ENCODE measurements around the gene RINL.
"Not testable (repeated sequence)": the region's sequence is repeated elsewhere in the genome, so short reads cannot be mapped to it uniquely, and the experiment has no call there.

The RINL gene

GRCh38 chr19:38873400-38873799, 4.7 kb downstream of the RINL start:
- not testable (repeated sequence) for DNase-seq

DNA sequence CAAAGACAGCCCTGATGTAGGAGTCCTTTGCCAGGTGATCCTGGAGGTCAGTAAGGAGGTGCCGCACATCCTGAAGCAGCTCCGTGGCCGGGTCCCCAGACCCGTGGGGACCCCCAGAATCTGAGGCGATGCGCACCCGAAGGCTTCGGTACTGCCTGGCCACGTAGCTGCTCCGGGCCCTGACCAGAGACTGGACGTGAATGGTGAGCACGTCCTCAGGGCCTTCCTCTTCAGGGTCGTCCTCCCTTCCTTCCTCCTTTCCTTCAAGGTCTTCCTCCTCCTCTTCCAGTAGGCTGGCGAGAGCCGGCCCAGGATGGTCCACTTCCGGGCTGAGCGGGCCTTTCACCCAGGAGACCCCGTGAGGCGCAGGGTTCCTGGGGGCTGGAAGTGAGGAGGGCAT, 7.5 kb downstream of the RINL start:
- no peak for DNase-seq

GRCh38 chr19:38869836-38870607, 8.1 kb downstream of the RINL start:
- peak; percentile 90 for DNase-seq

DNA sequence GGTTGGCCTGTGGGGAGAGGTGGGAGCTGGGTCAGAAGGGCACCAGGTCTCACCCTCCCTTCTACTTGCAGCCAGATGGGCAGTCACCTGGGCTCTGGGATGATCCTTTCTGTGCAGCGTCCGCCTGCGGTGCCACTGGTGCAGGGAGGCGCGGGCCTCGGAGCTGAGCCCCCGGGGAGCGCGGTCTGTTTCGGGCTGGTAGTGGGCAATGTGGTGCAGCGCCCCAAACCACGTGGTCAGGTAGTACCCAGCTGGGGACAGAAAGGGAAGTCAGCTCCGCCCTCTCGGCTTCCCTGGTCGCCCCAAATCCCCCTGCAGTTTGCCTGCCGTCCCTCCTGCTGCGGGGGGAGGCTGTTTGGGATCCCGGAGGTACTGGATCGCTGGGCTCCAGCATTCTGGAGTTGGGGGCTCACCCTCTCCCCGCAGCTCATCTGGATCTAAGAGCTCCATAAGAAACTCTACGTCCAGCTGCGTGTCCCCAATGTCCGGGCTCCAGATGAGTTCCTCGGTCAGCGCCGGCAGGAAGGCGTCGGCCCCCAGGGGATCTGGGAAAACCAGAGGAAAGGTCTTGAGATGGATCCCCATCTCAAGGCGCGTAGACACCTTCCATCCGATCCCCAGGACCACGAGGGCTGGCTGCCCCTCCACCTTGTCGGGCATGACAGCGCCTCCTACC, 8.8 kb downstream of the RINL start:
- peak; percentile 6 for DNase-seq

DNA sequence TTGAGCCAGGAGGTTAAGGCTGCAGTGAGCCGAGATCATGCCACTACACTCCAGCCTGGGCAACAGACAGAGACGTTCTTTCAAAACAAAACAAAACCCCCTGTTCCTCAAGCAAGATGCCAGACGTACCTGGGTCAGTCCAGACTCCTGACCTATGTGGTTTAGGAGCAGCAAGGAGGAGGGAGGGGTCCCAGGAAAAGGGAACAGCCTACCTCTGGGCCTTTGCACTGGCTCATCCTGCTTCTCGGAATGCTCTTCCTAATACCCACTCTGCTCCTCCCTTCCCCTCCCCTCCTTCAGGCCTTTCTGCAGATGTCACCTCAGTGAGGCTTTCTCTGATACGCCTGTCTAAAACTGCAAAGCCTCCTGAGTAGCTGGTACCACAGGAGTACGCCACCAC, 9.5 kb downstream of the RINL start:
- no peak for DNase-seq

- no peak for DNase-seq
Observed at GRCh38 chr19:38867171-38867780, 10.8 kb downstream of the RINL start.

- DNase-seq = no peak
Observed at GRCh38 chr19:38862321-38863059, 15.6 kb downstream of the RINL start.

DNA sequence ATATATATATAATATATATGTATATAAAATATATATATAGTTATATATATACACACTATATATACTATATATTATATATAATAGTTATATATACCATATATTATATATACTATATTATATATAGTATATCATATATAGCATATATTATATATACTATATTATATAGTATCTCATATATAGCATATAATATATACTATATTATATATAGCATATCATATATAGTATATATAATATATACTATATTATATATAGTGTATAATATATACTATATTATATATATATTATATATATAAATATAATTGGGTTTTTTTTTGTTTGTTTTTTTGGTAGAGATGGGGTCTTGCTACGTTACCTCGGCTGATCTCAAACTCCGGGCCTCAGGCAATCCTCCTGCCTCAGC, 16.7 kb downstream of the RINL start:
- DNase-seq = no peak

GRCh38 chr19:38859631-38860204, 18.4 kb downstream of the RINL start:
- DNase-seq = not testable (repeated sequence)

DNA sequence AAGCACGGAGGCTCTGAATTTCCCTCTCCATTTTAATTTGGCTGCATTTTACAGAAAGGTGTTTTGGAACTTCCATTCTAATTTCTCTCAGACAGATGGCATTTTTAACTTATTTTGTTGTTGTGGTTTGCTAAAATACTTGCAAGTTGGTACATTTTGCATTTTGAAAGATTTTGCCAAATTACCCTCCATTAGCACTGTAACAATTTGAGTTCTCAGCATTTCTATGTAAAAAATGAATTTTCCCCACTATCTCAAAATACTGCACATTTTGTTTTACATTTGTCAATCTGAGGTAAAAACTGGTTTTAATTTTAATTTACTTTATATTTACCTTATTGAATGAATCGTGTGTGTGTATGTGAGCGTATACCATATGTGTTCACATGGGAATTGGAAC, 21.3 kb downstream of the RINL start:
- DNase-seq = no peak

DNA sequence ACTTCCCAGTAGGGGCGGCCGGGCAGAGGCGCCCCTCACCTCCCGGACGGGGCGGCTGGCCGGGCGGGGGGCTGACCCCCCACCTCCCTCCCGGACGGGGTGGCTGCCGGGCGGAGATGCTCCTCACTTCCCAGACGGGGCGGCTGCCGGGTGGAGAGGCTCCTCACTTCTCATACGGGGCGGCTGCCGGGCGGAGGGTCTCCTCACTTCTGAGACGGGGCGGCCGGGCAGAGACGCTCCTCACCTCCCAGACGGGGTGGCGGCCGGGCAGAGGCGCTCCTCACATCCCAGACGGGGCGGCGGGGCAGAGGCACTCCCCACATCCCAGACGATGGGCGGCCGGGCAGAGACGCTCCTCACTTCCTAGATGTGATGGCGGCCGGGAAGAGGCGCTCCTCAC, 22.3 kb downstream of the RINL start:
- not testable (repeated sequence) for DNase-seq

DNA sequence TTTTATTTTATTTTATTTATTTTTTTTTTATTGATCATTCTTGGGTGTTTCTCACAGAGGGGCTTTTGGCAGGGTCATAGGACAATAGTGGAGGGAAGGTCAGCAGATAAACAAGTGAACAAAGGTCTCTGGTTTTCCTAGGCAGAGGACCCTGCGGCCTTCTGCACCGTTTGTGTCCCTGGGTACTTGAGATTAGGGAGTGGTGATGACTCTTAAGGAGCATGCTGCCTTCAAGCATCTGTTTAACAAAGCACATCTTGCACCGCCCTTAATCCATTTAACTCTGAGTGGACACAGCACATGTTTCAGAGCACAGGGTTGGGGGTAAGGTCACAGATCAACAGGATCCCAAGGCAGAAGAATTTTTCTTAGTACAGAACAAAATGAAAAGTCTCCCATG, 23.1 kb downstream of the RINL start:
- not testable (repeated sequence) for DNase-seq

DNA sequence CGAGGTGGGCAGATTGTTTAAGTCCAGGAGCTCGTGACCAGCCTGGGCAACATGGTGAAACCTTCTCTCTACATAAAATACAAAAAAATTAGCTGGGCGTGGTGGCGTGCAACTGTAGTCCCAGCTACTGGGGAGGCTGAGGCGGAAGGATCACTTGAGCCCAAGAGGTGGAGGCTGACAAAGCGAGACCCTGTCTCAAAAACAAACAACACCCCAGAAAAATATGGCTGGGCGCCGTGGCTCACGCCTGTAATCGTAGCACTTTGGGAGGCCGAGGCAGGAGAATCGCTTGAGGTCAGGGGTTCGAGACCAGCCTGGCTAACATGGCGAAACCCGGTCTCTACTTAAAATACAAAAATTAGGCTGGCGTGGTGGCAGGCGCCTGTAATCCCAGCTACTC, 24.9 kb downstream of the RINL start:
- DNase-seq = no peak

DNA sequence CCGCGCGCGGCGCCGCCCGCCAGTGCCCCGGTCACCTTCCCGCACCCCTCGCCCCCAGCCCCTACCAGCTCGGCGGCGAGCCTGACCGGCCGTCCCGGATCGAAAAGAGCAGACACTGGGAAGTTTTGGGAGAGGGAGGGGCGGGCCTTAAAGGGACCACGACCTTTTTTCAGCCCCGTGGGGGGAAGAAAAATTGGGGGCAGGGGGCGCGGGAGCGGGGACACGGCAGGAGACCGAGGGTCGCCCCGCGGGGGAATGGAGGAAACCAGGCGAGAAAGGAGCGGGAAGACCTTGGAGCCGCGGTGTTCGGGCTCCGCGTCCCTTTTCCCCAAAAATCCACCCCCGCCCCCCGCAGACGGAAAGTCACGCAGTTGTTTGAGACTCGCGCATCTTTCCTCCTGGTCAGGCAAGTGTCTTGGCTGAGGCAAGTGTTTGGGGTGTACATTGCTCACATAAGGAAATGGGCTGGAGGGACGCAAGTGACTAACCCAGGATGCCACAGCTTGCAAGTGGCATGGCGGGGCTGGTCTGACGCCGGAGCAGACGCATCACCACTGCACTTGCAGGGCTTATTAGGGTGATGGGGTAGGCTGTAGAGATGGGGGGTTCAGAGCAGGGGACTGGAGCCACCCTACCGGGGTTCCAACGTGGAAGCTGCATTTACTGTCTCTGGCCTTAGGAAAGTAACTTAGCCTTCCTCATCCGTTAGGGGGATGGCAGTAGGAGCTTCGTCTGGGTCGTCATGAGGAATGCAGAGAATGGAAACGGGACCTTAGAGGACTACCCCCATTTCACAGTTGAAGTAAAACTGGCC, 25.6 kb downstream of the RINL start:
- DNase-seq = peak; percentile 64

GRCh38 chr19:38851622-38852230, 26.3 kb downstream of the RINL start:
- peak; percentile 88 for DNase-seq

DNA sequence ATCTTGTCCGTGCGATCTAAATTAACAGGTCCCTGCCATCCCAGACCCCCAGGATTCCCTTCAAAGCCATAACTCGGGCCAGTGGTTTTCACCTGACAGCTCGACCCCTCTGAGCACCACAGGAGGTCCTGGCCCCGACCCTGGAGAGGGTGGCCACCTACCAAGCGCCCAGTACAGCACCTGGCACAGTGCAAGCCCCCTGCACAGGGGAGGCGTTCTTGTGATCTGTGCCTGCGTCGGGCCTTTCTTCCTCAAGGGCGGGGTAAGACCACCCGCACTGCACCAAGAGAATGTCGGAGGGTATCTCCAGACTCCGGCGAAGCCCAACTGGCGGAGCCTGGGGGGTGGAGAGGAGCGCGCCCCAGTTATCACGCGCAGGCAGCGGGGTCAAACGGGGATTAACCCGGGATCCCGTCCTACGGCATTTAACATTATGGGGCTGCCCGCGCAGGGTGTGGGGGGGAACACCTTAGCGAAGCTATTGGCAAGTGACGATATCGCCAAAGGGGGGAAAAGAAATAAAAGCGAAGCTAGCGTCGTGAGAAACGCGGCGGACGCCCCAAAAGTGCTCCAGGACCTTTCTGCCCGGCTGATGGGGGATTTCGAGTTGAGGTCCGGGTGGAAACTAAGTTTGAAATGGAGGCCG, 27.0 kb downstream of the RINL start:
- peak; percentile 27 for DNase-seq

GRCh38 chr19:38850436-38850975, 27.6 kb downstream of the RINL start:
- DNase-seq = peak; percentile 29

DNA sequence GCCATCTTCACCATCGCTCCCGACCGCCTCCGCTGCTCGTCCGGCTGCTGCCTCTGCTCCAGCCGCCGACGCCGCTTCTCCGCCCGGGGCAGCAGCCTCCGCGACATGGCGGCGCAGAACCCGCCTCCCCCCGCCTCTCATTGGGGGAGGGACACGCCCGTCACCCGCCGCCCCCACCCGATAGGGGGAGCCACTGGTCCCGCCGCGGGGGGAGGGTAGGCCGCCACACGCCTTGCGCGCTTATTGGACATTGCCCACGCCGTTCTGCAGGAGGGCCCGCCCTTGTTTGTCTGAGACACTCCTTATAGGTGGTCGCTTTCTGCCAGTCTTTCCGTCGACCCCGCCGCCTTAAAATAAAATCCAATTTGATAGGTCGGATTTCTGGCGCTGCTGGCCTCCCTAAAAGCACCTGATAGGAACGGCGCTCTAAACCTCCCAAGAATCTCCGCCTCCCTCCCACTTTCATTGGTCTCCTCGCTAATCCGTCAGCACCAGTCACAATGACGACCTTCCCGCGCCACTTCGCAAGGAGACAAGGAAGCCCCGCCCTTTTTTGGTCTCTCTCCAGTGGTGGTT, 28.1 kb downstream of the RINL start, which contains the start of gene HNRNPL:
HNRNPL (minus strand) TSS at position 127 of the 576 bp plus-strand sequence; CDS start at position 107, 20 bp downstream.
- DNase-seq = peak; percentile 100

DNA sequence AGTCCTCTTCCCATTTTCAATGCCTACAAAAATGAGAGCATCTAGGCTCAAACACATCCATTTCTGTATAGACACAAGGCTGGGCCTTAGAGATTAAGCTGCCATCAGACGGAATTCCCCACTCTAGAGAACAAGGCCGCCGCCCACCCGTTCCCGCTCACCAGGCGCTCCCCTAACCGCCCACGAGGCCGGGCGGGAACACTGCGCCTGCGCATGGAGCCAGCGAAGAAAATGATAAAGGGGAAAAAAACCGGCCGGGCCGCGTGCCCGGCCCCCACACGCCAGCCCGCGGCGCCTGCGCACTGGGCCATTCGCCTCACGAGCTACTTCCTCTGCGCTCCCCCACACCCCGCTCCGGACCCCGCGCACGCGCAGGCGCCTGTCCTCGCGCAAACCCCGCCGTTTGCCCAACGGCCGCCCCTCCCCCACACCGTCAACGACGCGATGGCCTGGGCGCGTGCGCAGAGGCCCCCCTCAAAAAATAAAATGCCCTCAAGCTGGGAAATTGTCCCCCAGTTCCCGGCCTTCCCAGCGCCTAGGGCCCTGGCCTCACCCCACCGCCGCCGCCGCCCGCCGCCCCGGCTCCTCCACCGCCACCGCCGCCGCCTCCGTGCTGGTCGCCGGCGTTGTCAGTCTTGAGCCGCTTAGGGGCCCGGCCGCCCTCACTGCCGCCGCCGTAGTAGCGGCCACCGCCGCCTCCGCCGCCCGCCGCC, 28.8 kb downstream of the RINL start:
- DNase-seq = peak; percentile 98

Data from stimulated activated naive CD4-positive, alpha-beta T cell treated with Interleukin-2 at 50 U/mL for 16 hours (primary cell).